GM12878 (cell line): ENCODE results near the gene ZNF836. TPM values are rescaled to one million over a fixed set of nuclear protein-coding genes. Genes with fewer than 3 reads are reported as not detected.

Experiments
- BCLAF1 ChIP-seq: fragments of 450-650 bp; IDR thresholded peaks from 2 replicates; pipeline ENCODE4 v1.6.1; 2017; ENCODE audit warnings: antibody characterized with exemption, mild to moderate bottlenecking, moderate library complexity
- E4F1 ChIP-seq: fragments of 450-650 bp; IDR thresholded peaks from 2 replicates; pipeline ENCODE4 v1.6.1; 2018; ENCODE audit warnings: borderline replicate concordance, mild to moderate bottlenecking; ENCODE audit not compliant: partially characterized antibody
- EED ChIP-seq: sonication (generic); IDR thresholded peaks from 2 replicates; pipeline ENCODE4 v1.6.1; 2016; ENCODE audit warnings: antibody characterized with exemption, low read depth
- NKRF ChIP-seq: fragments of 450-650 bp; conservative IDR thresholded peaks from 2 replicates; pipeline ENCODE4 v1.6.1; 2017; ENCODE audit warnings: mild to moderate bottlenecking, moderate library complexity
- PML ChIP-seq: IDR thresholded peaks from 2 replicates; pipeline ENCODE4 v1.6.1; 2012; ENCODE audit warnings: low read length, inconsistent platforms
- POLR2AphosphoS5 ChIP-seq: IDR thresholded peaks from 2 replicates; pipeline ENCODE4 v1.6.1; 2011; ENCODE audit warnings: mild to moderate bottlenecking, low read length, inconsistent platforms
- RCOR1 ChIP-seq: conservative IDR thresholded peaks from 2 replicates; pipeline ENCODE4 v1.6.1; 2012; ENCODE audit warnings: low read depth, low read length, improper control_type of control experiment
- STAT1 ChIP-seq: fragments of 450-650 bp; conservative IDR thresholded peaks from 2 replicates; pipeline ENCODE4 v1.6.1; 2014; ENCODE audit warnings: antibody characterized with exemption, mild to moderate bottlenecking
- USF2 ChIP-seq: IDR thresholded peaks from 2 replicates; pipeline ENCODE4 v1.6.1; 2011; ENCODE audit warnings: low read depth, low read length, improper control_type of control experiment, borderline replicate concordance
- polyA plus RNA-seq, 11 experiments: library from polyadenylated mRNA; depleted of rRNA in 4 of 11; unstranded in 6 of 11; stranded (reverse) in 5 of 11; fragments of >200 nt; fragmentation: Nextera tagmentation in 4 of 11; fragmentation: Illumina TruSeq in 1 of 11; extraction: Ambion mirVana in 4 of 11; extraction: Trizol in 1 of 11; gene quantifications; 1 replicate in 1 of 11; 2 replicates in 10 of 11; pipeline versions ENCODE4 v1.2.1 to v1.2.3, GENCODE V29; 2011 to 2016; ENCODE audit warnings: inconsistent platforms in 2 of 11, missing spikeins in 2 of 11, low read depth in 1 of 11
- total RNA-seq, 4 experiments: library from RNA; depleted of rRNA in 3 of 4; stranded (reverse); fragments of >200 nt in 3 of 4; fragmentation: Illumina TruSeq in 1 of 4; extraction: Trizol in 1 of 4; gene quantifications; 2 replicates each; pipeline versions ENCODE4 v1.2.1 to v1.2.3, GENCODE V29; 2013 to 2021
- TF ChIP-seq, protein P1 (sequence below): fragments of 450-650 bp; IDR thresholded peaks from 2 replicates; pipeline ENCODE4 v1.6.1; 2017; ENCODE audit warnings: borderline replicate concordance
- TF ChIP-seq, protein P2 (sequence below), 3 experiments: IDR thresholded peaks in 2 of 3; conservative IDR thresholded peaks in 1 of 3; 2 replicates each; pipeline ENCODE4 v1.5.1; 2011; ENCODE audit warnings: low read depth in 3 of 3, low read length in 3 of 3, mild to moderate bottlenecking in 3 of 3, control low read depth in 2 of 3, moderate library complexity in 2 of 3, inconsistent platforms in 1 of 3, mixed read lengths in 1 of 3; ENCODE audit not compliant: control insufficient read depth in 2 of 3, insufficient read depth in 1 of 3; ENCODE audit errors: extremely low read depth in 1 of 3

The ZNF836 gene
- total and polyA plus RNA-seq, 10 of the 15 experiments (the other 5 are each of a cell fraction or from before 2014, with no cell fraction given): 4.5 to 9.2 (median 6.2) TPM

DNA sequence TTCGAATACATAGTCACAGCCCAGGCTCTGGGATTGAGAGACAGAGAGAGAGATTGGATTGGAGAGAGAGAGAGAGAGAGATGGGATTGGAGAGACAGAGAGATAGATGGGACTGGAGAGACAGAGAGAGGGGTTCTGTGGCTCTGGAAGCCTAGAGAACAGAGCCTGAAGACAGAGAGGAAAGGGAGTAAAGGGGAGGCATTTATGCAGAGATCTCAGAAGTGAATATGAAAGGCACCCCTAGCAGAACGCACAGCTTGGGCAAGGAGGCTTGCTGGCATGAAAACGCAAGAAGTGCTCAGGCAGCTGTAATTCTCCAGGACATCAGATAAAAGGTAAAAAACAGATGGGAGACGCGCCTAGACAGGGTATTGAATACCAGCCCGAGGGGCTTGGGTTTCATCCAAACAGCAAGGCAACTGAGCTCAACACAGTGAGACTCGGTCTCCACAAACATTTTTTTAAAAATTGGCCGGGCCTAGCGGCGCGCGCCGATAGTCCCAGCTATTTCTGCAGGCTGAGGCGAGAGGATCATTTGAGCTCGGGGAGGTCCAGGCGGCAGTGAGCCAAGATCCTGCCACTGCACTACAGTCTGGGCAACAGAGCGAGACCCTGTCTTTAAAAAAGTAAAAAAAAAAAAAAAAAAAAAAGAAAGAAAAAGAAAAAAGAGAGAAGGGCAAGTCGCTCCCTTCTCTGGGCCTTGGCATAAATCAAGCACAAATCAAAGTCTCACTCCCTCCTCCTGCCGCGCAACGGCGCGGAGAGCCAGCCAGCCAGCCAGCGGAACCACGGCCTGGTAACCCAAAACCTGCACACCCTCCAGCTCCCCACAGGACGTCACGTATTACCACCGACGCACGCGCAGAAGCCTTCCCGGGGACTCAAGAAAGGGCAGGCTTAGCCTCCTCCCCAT is 17.7 kb upstream of the ZNF836 start (continued):
- TF ChIP-seq PML: peak; percentile 45; the same call in 1 of the 2 replicates
- TF ChIP-seq EED: no peak
- 0 out of 2 replicates have a peak, but pooled peaks have one; percentile 37 for TF ChIP-seq NKRF
- TF ChIP-seq, protein P1, sequence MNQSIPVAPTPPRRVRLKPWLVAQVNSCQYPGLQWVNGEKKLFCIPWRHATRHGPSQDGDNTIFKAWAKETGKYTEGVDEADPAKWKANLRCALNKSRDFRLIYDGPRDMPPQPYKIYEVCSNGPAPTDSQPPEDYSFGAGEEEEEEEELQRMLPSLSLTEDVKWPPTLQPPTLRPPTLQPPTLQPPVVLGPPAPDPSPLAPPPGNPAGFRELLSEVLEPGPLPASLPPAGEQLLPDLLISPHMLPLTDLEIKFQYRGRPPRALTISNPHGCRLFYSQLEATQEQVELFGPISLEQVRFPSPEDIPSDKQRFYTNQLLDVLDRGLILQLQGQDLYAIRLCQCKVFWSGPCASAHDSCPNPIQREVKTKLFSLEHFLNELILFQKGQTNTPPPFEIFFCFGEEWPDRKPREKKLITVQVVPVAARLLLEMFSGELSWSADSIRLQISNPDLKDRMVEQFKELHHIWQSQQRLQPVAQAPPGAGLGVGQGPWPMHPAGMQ: no peak
- no peak for TF ChIP-seq STAT1
- TF ChIP-seq BCLAF1: no peak
- TF ChIP-seq, protein P2, sequence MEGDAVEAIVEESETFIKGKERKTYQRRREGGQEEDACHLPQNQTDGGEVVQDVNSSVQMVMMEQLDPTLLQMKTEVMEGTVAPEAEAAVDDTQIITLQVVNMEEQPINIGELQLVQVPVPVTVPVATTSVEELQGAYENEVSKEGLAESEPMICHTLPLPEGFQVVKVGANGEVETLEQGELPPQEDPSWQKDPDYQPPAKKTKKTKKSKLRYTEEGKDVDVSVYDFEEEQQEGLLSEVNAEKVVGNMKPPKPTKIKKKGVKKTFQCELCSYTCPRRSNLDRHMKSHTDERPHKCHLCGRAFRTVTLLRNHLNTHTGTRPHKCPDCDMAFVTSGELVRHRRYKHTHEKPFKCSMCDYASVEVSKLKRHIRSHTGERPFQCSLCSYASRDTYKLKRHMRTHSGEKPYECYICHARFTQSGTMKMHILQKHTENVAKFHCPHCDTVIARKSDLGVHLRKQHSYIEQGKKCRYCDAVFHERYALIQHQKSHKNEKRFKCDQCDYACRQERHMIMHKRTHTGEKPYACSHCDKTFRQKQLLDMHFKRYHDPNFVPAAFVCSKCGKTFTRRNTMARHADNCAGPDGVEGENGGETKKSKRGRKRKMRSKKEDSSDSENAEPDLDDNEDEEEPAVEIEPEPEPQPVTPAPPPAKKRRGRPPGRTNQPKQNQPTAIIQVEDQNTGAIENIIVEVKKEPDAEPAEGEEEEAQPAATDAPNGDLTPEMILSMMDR (IDR thresholded peaks at IDR 0.05 in 2 of 3, conservative IDR thresholded peaks at IDR 0.05 in 1 of 3; ENCODE audit: control insufficient read depth in 2 of 3, extremely low read depth in 1 of 3, insufficient read depth in 1 of 3, low read depth in 3 of 3, low read length in 3 of 3): 0 out of 6 replicates have a peak, but pooled peaks of 1 of the 3 experiments have one; percentile 5
- 0 out of 2 replicates have a peak, but pooled peaks have one; percentile 65 for TF ChIP-seq RCOR1
- peak; percentile 68; the same call in 1 of the 2 replicates for TF ChIP-seq POLR2AphosphoS5
- no peak for TF ChIP-seq USF2
- TF ChIP-seq E4F1: no peak
